HepG2 (cell line): ENCODE results near the gene QSOX1. TPM values are rescaled to one million over a fixed set of nuclear protein-coding genes. Genes with fewer than 3 reads are reported as not detected.

Experiments used
- FOXC1 ChIP-seq: sonication (generic); formaldehyde crosslinking; IDR thresholded peaks from 2 replicates; pipeline ENCODE4 v1.8.0; 2022; ENCODE audit warnings: mild to moderate bottlenecking, missing genetic modification reagents, borderline replicate concordance
- MAZ ChIP-seq, 2 experiments: sonication (generic) in 1 of 2; formaldehyde crosslinking in 1 of 2; IDR thresholded peaks; 2 replicates each; pipeline versions ENCODE4 v1.5.0 to v1.6.1; 2012 to 2020; ENCODE audit warnings: low read depth in 2 of 2, mild to moderate bottlenecking in 2 of 2, borderline replicate concordance in 1 of 2, improper control_type of control experiment in 1 of 2, low read length in 1 of 2, missing genetic modification reagents in 1 of 2, moderate library complexity in 1 of 2
- SMAD3 ChIP-seq: sonication (generic); formaldehyde crosslinking; IDR thresholded peaks from 2 replicates; pipeline ENCODE4 v1.4.0; 2020; ENCODE audit warnings: missing genetic modification reagents
- ZBTB7A ChIP-seq: sonication (generic); formaldehyde crosslinking; IDR thresholded peaks from 2 replicates; pipeline ENCODE4 v1.8.0; 2022; ENCODE audit warnings: mild to moderate bottlenecking, missing genetic modification reagents
- ZNF510 ChIP-seq: sonication (generic); formaldehyde crosslinking; IDR thresholded peaks from 2 replicates; pipeline ENCODE4 v1.4.0; 2020; ENCODE audit warnings: low read depth, mild to moderate bottlenecking, missing genetic modification reagents
- polyA plus RNA-seq, 8 experiments: library from polyadenylated mRNA; depleted of rRNA in 3 of 8; stranded (reverse) in 7 of 8; unstranded in 1 of 8; fragments of >200 nt; fragmentation: Illumina TruSeq in 4 of 8; extraction: Trizol in 4 of 8; gene quantifications; 2 replicates each; pipeline versions ENCODE4 v1.2.1 to v1.2.3, GENCODE V29; 2011 to 2016; ENCODE audit warnings: low read depth in 4 of 8, missing spikeins in 1 of 8, mixed read lengths in 1 of 8; ENCODE audit not compliant: insufficient read depth in 1 of 8
- total RNA-seq, 5 experiments: library from RNA; depleted of rRNA; stranded (reverse); fragments of >200 nt; fragmentation: Illumina TruSeq; extraction: Trizol; gene quantifications; 2 replicates each; pipeline ENCODE4 v1.2.3, GENCODE V29; 2016; ENCODE audit warnings: low read depth in 1 of 5
- TF ChIP-seq, protein P1 (sequence below): sonication (generic); formaldehyde crosslinking; IDR thresholded peaks from 2 replicates; pipeline ENCODE4 v1.8.0; 2022; ENCODE audit warnings: mild to moderate bottlenecking, missing genetic modification reagents; ENCODE audit not compliant: insufficient replicate concordance
- TF ChIP-seq, protein P2 (sequence below): sonication (generic); formaldehyde crosslinking; conservative IDR thresholded peaks from 2 replicates; pipeline ENCODE4 v1.8.0; 2022; ENCODE audit warnings: missing genetic modification reagents
- TF ChIP-seq, protein P3 (sequence below): sonication (generic); formaldehyde crosslinking; IDR thresholded peaks from 2 replicates; pipeline ENCODE4 v1.5.1; 2020; ENCODE audit warnings: mild to moderate bottlenecking, missing genetic modification reagents, moderate library complexity

Gene QSOX1
- total and polyA plus RNA-seq, 2 of the 13 experiments (the other 11 are each of a cell fraction or from before 2014, with no cell fraction given), result 6.8 to 40.2 TPM

DNA sequence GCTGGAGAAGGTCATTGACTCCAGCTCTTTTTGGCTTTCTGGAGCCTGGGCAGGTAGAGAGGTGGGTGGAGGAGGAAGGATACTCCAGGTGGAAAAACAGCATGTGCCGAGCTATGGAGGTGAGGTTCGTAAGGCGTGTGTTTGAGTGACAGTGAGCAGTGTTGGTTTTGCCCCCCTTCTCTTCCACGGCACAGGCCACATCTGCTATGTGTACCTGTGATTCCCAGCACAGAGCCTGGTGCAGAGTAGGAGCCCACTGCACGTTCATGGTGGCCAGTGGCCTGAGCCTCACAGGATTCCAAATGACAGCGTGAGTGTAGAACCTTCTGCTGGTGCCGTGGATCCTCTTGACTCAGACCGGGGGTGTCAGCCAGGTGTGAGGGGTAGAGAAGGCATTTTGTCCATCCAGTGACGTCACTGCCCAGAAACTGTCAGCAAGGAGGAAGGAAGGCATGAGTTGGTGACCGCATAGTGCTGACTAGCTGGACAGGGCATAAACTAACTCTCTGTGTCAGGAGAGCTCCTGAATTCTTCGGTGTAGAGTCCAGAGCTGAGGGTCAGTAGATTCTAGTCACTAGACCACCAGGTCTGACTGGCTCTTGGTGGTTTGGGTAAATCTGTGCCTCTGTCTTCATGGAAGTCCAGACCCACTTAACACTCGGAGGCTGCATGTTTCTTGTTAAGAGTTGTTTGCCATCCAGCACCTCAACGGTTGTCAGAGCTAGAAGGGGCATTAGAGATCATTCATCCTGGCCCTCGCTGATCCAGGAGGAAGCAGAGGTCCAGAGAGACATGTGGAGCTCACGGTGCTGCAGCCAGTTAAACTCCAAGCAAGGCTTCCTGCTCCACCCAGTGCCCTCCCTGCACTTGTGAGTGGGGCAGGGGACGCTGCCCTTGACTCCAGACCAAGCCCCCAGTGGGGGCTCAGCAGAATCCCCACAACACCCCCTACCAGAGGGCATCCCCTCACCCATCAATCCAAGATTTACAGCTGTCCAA, 3.8 kb downstream of the QSOX1 start (continued):
- TF ChIP-seq MAZ (IDR thresholded peaks at IDR 0.05; ENCODE audit: borderline replicate concordance, low read depth, low read length), result no peak
- 0 out of 2 replicates have a peak, but pooled peaks have one; percentile 27 for TF ChIP-seq MAZ (CRISPR knock-in tag; IDR thresholded peaks at IDR 0.05; ENCODE audit: low read depth)
- TF ChIP-seq SMAD3 (CRISPR knock-in tag), result no peak
- 0 out of 2 replicates have a peak, but pooled peaks have one; percentile 18 for TF ChIP-seq ZNF510 (CRISPR knock-in tag)
- TF ChIP-seq, protein P1, sequence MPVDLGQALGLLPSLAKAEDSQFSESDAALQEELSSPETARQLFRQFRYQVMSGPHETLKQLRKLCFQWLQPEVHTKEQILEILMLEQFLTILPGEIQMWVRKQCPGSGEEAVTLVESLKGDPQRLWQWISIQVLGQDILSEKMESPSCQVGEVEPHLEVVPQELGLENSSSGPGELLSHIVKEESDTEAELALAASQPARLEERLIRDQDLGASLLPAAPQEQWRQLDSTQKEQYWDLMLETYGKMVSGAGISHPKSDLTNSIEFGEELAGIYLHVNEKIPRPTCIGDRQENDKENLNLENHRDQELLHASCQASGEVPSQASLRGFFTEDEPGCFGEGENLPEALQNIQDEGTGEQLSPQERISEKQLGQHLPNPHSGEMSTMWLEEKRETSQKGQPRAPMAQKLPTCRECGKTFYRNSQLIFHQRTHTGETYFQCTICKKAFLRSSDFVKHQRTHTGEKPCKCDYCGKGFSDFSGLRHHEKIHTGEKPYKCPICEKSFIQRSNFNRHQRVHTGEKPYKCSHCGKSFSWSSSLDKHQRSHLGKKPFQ (CRISPR knock-in tag), result no peak
- TF ChIP-seq, protein P2, sequence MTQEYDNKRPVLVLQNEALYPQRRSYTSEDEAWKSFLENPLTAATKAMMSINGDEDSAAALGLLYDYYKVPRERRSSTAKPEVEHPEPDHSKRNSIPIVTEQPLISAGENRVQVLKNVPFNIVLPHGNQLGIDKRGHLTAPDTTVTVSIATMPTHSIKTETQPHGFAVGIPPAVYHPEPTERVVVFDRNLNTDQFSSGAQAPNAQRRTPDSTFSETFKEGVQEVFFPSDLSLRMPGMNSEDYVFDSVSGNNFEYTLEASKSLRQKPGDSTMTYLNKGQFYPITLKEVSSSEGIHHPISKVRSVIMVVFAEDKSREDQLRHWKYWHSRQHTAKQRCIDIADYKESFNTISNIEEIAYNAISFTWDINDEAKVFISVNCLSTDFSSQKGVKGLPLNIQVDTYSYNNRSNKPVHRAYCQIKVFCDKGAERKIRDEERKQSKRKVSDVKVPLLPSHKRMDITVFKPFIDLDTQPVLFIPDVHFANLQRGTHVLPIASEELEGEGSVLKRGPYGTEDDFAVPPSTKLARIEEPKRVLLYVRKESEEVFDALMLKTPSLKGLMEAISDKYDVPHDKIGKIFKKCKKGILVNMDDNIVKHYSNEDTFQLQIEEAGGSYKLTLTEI, result no peak
- peak; percentile 43; the same call in 1 of the 2 replicates for TF ChIP-seq FOXC1
- no peak for TF ChIP-seq ZBTB7A (CRISPR knock-in tag)
- TF ChIP-seq, protein P3, sequence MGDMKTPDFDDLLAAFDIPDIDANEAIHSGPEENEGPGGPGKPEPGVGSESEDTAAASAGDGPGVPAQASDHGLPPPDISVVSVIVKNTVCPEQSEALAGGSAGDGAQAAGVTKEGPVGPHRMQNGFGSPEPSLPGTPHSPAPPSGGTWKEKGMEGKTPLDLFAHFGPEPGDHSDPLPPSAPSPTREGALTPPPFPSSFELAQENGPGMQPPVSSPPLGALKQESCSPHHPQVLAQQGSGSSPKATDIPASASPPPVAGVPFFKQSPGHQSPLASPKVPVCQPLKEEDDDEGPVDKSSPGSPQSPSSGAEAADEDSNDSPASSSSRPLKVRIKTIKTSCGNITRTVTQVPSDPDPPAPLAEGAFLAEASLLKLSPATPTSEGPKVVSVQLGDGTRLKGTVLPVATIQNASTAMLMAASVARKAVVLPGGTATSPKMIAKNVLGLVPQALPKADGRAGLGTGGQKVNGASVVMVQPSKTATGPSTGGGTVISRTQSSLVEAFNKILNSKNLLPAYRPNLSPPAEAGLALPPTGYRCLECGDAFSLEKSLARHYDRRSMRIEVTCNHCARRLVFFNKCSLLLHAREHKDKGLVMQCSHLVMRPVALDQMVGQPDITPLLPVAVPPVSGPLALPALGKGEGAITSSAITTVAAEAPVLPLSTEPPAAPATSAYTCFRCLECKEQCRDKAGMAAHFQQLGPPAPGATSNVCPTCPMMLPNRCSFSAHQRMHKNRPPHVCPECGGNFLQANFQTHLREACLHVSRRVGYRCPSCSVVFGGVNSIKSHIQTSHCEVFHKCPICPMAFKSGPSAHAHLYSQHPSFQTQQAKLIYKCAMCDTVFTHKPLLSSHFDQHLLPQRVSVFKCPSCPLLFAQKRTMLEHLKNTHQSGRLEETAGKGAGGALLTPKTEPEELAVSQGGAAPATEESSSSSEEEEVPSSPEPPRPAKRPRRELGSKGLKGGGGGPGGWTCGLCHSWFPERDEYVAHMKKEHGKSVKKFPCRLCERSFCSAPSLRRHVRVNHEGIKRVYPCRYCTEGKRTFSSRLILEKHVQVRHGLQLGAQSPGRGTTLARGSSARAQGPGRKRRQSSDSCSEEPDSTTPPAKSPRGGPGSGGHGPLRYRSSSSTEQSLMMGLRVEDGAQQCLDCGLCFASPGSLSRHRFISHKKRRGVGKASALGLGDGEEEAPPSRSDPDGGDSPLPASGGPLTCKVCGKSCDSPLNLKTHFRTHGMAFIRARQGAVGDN (CRISPR knock-in tag), result peak; percentile 26; the same call in 1 of the 2 replicates
- TF ChIP-seq, all 625 proteins: peak for 9
